ENCODE results near the gene SERAC1.

DNA sequence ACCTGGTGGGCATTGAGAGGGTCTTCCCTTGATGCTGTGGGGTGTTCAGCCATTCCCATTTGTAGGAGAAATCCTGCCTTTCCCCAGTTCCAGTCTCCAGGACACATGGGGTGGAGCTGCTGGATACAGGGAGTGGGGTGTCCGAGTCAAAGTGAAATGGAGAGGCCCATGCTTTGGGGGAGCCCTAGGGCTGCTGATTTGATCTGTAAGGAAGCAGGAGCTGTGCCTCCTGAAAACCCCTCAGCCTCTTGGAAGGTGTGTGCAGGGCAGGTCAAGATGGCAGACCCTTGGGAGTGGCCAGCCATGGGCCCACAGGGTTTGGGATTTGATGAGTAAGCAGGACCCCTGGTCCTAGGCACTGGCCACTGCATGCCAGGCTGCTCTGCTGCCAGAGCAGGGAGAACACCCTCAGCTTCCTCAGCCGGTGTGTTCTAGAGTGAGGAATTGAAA lies 82.0 kb downstream of the SERAC1 start:
- TF ChIP-seq, protein P1, sequence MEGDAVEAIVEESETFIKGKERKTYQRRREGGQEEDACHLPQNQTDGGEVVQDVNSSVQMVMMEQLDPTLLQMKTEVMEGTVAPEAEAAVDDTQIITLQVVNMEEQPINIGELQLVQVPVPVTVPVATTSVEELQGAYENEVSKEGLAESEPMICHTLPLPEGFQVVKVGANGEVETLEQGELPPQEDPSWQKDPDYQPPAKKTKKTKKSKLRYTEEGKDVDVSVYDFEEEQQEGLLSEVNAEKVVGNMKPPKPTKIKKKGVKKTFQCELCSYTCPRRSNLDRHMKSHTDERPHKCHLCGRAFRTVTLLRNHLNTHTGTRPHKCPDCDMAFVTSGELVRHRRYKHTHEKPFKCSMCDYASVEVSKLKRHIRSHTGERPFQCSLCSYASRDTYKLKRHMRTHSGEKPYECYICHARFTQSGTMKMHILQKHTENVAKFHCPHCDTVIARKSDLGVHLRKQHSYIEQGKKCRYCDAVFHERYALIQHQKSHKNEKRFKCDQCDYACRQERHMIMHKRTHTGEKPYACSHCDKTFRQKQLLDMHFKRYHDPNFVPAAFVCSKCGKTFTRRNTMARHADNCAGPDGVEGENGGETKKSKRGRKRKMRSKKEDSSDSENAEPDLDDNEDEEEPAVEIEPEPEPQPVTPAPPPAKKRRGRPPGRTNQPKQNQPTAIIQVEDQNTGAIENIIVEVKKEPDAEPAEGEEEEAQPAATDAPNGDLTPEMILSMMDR (conservative IDR thresholded peaks at IDR 0.05), result no peak
- no peak for TF ChIP-seq ZFX (IDR thresholded peaks at IDR 0.05)
